Vagina (tissue), 2 donors: Measurements from ENCODE around the gene TUBA1B. TPM values are rescaled to one million over a fixed set of nuclear protein-coding genes. Genes with fewer than 3 reads are reported as not detected.

ENCODE experiments used
- DNase-seq, 2 donors: peaks; one replicate each; pipeline ENCODE4 v3.0.0-alpha.2; 2017; ENCODE audit errors: extremely low spot score in 2 of 2
- H3K27ac ChIP-seq: fragments of 200-600 bp; sonication (generic); one replicate; pipeline ENCODE4 v1.5.1; 2019
- H3K27me3 ChIP-seq: fragments of 200-600 bp; sonication (generic); one replicate; pipeline ENCODE4 v1.5.1; 2019
- H3K36me3 ChIP-seq, 2 donors: fragments of 200-600 bp; sonication (generic); one replicate each; pipeline ENCODE4 v1.5.1; 2017 to 2019
- H3K4me1 ChIP-seq: fragments of 200-600 bp; sonication (generic); one replicate; pipeline ENCODE4 v1.5.1; 2019
- H3K4me3 ChIP-seq, 2 donors: fragments of 200-600 bp; sonication (generic); 1 replicate in 1 of 2; 2 replicates in 1 of 2; pipeline ENCODE4 v1.5.1; 2016 to 2019
- H3K9me3 ChIP-seq: fragments of 200-600 bp; sonication (generic); one replicate; pipeline ENCODE4 v1.5.1; 2019
- CTCF ChIP-seq, 3 experiments: fragments of 450-650 bp in 2 of 3; fragments of 200-600 bp in 1 of 3; sonication (generic) in 1 of 3; IDR thresholded peaks; one replicate each; pipeline ENCODE4 v1.5.1; 2017 to 2019; ENCODE audit warnings: antibody characterized with exemption in 3 of 3, mild to moderate bottlenecking in 2 of 3, moderate library complexity in 2 of 3
- POLR2A ChIP-seq, 2 donors: fragments of 450-650 bp; IDR thresholded peaks; one replicate each; pipeline ENCODE4 v1.6.1; 2017; ENCODE audit warnings: antibody characterized with exemption in 2 of 2, mild to moderate bottlenecking in 2 of 2, moderate library complexity in 2 of 2
- POLR2AphosphoS5 ChIP-seq, 2 donors: sonication (generic); formaldehyde crosslinking; IDR thresholded peaks; one replicate each; pipeline ENCODE4 v1.9.0; 2017; ENCODE audit warnings: antibody characterized with exemption in 2 of 2, mild to moderate bottlenecking in 2 of 2, low read depth in 1 of 2; ENCODE audit not compliant: insufficient read depth in 1 of 2
- intact Hi-C: fragments of 100-400 bp; cut with DNase I; formaldehyde crosslinking; loops from one replicate; pipeline ENCODE4 v1.15.1; 2023
- total RNA-seq: library from RNA; depleted of rRNA; stranded (reverse); fragments of >200 nt; gene quantifications from one replicate; pipeline ENCODE4 v1.2.3, GENCODE V29; 2016

TUBA1B gene
- total RNA-seq, 1 donor from 2014 or later: 638 TPM

- Histone ChIP-seq H3K4me1 (peaks cover 59% of the 10 kb centered on the region), H3K4me3 (peak overlapping the region; percentile 14 to 21), H3K9me3 (no peaks in the 10 kb centered on the region), H3K27me3 (no peaks in the 10 kb centered on the region), H3K36me3 (no peaks in the 10 kb centered on the region), H3K27ac (no peak overlapping the region)
- intact Hi-C loops: loop anchor here (10.0 kb wide), 1 partner anchor 144 kb away; no protein-coding TSS in a partner anchor
- TF ChIP-seq POLR2A (IDR thresholded peaks at IDR 0.05) (no peak), POLR2AphosphoS5 (IDR thresholded peaks at IDR 0.05; ENCODE audit: insufficient read depth in 1 of 2, low read depth in 1 of 2) (no peak), CTCF (IDR thresholded peaks at IDR 0.05) (no peak)
- DNase-seq: no peak
Observed at GRCh38 chr12:49091056-49091835, 39.9 kb downstream of the TUBA1B start.

- Histone ChIP-seq H3K27ac (no peak overlapping the region), H3K27me3 (no peaks in the 10 kb centered on the region), H3K36me3 (no peaks in the 10 kb centered on the region), H3K4me3 (peak overlapping the region; percentile 26 to 49), H3K4me1 (peaks cover 59% of the 10 kb centered on the region), H3K9me3 (no peaks in the 10 kb centered on the region)
- DNase-seq: no peak
- TF ChIP-seq CTCF (IDR thresholded peaks at IDR 0.05) (no peak), POLR2A (IDR thresholded peaks at IDR 0.05) (no peak)
- intact Hi-C loops: loop anchor here (2.0 to 10.0 kb wide), 2 partner anchors 31 to 145 kb away; no protein-coding TSS in a partner anchor
Observed at GRCh38 chr12:49089821-49090773, 41.1 kb downstream of the TUBA1B start.

DNA sequence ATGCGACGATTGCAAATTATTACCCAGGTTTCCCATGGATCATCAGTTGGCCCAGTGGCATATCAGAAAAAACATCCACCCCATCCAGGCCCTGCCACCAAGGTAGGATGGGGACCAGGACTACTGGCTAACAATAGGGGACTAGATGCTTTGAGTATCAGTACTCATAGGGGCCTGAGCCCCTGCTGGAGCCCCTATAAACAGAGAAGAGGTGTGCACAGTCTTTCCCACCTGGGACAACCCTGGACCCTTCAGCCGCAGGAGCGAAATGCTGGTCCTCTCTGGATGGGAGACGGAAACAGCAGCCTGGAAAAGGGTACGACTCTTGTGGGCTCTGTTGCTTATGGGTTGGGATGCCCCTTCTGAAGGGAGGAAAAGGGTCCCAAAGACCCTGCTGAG is 42.3 kb downstream of the TUBA1B start:
- H3K4me3 ChIP-seq: no peak overlapping the region
- no peak overlapping the region for H3K27ac ChIP-seq
- no peaks in the 10 kb centered on the region for H3K27me3 ChIP-seq
- intact Hi-C loops: loop anchor here (2.0 kb wide), 1 partner anchor 32 kb away; no protein-coding TSS in a partner anchor
- H3K36me3 ChIP-seq: no peaks in the 10 kb centered on the region
- H3K9me3 ChIP-seq: no peaks in the 10 kb centered on the region
- TF ChIP-seq POLR2AphosphoS5 (IDR thresholded peaks at IDR 0.05; ENCODE audit: insufficient read depth in 1 of 2, low read depth in 1 of 2) (no peak), CTCF (IDR thresholded peaks at IDR 0.05) (no peak), POLR2A (IDR thresholded peaks at IDR 0.05) (no peak)
- H3K4me1 ChIP-seq: peaks cover 47% of the 10 kb centered on the region
- DNase-seq: no peak

- Histone ChIP-seq H3K27ac (peak overlapping the region; percentile 11), H3K27me3 (no peaks in the 10 kb centered on the region), H3K4me3 (peak overlapping the region in 1 of 2 donors; percentile 31), H3K36me3 (no peaks in the 10 kb centered on the region), H3K9me3 (no peaks in the 10 kb centered on the region), H3K4me1 (peaks cover 41% of the 10 kb centered on the region)
- peak in 1 of 2 donors; percentile 92 for DNase-seq
- intact Hi-C loops: loop anchor here (2.0 kb wide), 1 partner anchor 32 kb away; no protein-coding TSS in a partner anchor
- TF ChIP-seq POLR2AphosphoS5 (IDR thresholded peaks at IDR 0.05; ENCODE audit: insufficient read depth in 1 of 2, low read depth in 1 of 2) (peak in 1 of 2 donors; percentile 76), CTCF (IDR thresholded peaks at IDR 0.05) (peak; percentile 66 to 84 (median 80)), POLR2A (IDR thresholded peaks at IDR 0.05) (no peak)
Observed at GRCh38 chr12:49088150-49088931, 42.9 kb downstream of the TUBA1B start.
